ENCODE measurements around the gene PPP6R2.

GRCh38 chr22:50443801-50444625, 100.9 kb downstream of the PPP6R2 start:
- TF ChIP-seq BHLHE40 (IDR thresholded peaks at IDR 0.05; ENCODE audit: low read depth, low read length), result no peak
- TF ChIP-seq CTCF (conservative IDR thresholded peaks at IDR 0.05; ENCODE audit: low read depth, low read length), result no peak
- no peak for TF ChIP-seq FOS (IDR thresholded peaks at IDR 0.05; ENCODE audit: low read depth, low read length)
